AG09309 (cell line): ENCODE data around the gene CST7.

Experiments
- DNase-seq: peaks from one replicate; pipeline ENCODE4 v3.0.0-alpha.2; 2010; ENCODE audit warnings: low read depth
- H3K4me3 ChIP-seq: 2 replicates; pipeline ENCODE4 v1.5.1; 2011; ENCODE audit warnings: mild to moderate bottlenecking, low read depth, low read length, moderate library complexity; ENCODE audit not compliant: control insufficient read depth
- TF ChIP-seq, protein P1 (sequence below): IDR thresholded peaks from 2 replicates; pipeline ENCODE4 v1.5.1; 2011; ENCODE audit warnings: mild to moderate bottlenecking, low read depth, low read length, inconsistent platforms; ENCODE audit not compliant: insufficient read depth, control insufficient read depth; ENCODE audit errors: missing control alignments

CST7 gene

DNA sequence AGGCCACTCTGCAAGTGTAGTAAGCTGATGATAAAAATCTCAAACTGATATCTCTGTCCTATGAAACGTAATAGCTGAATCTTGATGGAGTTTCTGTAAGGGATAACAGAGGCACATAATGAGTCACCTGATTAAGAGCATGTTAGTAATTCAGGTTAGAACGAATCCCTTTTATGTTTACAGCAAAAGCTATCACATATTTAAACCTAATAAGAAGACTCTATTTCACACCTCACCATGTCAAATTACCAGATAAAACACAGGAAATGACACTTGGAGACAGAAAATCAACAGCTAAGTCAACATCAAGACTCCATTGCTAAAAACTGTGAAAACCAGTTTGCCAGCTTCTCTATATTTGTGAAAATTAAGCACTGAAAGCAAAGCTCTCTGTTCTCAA lies 11.8 kb downstream of the CST7 start:
- H3K4me3 ChIP-seq = no peak overlapping the region
- no peak for DNase-seq
- TF ChIP-seq, protein P1, sequence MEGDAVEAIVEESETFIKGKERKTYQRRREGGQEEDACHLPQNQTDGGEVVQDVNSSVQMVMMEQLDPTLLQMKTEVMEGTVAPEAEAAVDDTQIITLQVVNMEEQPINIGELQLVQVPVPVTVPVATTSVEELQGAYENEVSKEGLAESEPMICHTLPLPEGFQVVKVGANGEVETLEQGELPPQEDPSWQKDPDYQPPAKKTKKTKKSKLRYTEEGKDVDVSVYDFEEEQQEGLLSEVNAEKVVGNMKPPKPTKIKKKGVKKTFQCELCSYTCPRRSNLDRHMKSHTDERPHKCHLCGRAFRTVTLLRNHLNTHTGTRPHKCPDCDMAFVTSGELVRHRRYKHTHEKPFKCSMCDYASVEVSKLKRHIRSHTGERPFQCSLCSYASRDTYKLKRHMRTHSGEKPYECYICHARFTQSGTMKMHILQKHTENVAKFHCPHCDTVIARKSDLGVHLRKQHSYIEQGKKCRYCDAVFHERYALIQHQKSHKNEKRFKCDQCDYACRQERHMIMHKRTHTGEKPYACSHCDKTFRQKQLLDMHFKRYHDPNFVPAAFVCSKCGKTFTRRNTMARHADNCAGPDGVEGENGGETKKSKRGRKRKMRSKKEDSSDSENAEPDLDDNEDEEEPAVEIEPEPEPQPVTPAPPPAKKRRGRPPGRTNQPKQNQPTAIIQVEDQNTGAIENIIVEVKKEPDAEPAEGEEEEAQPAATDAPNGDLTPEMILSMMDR = no peak

GRCh38 chr20:24961384-24962181 lies 12.5 kb downstream of the CST7 start:
- TF ChIP-seq, protein P1 = no peak
- no peak overlapping the region for H3K4me3 ChIP-seq
- DNase-seq = no peak

DNA sequence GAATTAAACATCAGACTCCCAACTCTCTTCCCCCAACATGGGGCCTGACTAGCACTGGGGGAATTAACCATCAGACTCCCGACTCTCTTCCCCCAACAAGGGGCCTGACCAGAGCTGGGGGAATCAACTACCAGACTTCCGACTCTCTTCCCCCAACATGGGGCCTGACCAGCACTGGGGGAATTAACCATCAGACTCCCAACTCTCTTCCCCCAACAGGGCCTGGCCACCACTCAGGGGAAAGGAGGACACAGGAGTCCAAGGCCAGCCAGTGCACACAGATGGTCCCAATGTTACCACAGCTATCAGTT lies 13.1 kb downstream of the CST7 start:
- no peak for DNase-seq
- TF ChIP-seq, protein P1 = no peak
- no peak overlapping the region for H3K4me3 ChIP-seq

DNA sequence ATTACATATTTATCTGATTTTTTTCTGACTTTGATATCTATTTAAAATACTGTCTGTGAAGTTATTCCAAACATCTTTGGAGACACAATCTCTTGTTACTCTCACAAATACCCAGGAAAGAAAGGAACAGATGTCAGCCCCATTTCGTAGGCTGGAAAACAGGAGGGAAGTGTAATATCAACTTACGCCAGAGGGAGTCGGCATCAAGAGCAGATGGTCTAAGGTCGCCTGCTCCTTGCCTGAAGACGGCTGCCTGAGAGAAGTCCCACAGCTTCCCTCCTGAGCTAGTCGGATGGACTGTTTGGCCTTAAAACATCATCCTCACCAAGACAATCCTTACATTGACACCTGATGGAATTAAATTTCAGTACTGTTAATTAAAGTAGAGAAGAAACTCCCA lies 13.4 kb downstream of the CST7 start:
- TF ChIP-seq, protein P1 = no peak
- no peak for DNase-seq
- H3K4me3 ChIP-seq = no peak overlapping the region

DNA sequence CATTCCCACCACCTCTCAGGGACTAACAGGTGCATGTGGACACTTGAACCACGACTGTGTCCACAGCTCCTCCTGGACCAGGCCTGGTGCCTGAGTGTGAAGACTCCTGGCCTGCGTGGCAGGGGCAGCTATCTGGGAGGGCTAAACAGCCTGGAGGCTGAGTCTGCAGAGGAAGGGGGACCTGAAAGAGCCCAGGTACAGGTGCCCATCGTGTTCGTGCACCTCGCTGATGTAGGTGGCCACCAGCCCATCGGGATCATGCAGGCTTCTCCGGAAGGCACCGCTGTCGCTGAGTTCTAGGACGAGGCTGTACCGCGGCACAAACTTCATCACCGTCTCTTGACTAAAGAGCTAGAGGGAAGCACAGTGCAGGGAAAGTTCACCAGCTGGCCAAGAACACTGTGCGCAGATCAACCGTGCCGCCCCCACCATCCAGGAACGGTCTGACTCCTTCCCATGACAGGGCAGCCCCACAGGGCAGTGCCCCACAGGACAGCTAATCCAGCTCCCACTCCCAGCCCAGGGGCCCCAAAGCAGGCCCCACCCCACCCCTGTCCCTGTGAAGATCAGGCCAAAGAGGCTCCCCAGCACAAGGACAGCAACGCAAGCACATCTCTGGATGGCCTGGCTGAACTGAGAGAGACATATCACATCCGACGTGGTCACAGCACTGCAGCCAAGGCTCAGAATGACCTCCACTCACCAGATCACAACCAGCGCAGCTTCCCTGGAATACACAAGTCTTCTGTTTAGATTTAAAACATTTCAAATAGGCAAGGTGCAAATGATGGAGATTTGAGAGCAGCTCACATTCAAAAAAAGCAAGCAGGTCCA lies 14.8 kb downstream of the CST7 start:
- no peak for DNase-seq
- TF ChIP-seq, protein P1 = no peak
- H3K4me3 ChIP-seq = no peak overlapping the region

DNA sequence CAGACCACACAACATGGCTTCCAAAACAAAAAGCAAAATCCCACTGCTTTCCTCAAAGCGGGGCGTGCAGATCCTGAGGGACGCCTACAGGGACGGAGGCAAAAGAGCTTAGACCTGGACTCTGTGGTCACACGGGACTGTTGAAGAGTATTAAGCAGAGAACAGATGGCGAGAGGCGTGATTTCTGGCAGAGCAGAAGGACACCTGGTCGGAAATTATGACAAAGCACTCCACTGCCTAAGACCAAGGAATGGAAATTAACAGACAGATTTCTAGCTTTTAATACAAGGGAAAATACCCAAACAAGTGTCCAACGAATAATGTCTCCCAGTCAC lies 15.4 kb downstream of the CST7 start:
- DNase-seq = no peak
- H3K4me3 ChIP-seq = no peak overlapping the region
- TF ChIP-seq, protein P1 = no peak
